HEK293 (cell line): ENCODE data around the gene SOX11.

Experiments
- ELK4 ChIP-seq: IDR thresholded peaks from 2 replicates; pipeline ENCODE4 v1.6.1; 2011; ENCODE audit warnings: mild to moderate bottlenecking, low read depth, low read length, borderline replicate concordance
- GLIS1 ChIP-seq: fragments of 450-650 bp; formaldehyde crosslinking; IDR thresholded peaks from 2 replicates; pipeline ENCODE4 v1.5.1; 2016; ENCODE audit warnings: missing biosample characterization, missing genetic modification characterization
- PBX3 ChIP-seq: sonication (generic); formaldehyde crosslinking; IDR thresholded peaks from 2 replicates; pipeline ENCODE4 v1.8.1; 2022; ENCODE audit warnings: mild to moderate bottlenecking, moderate library complexity, missing genetic modification reagents
- TRIM28 ChIP-seq: IDR thresholded peaks from 2 replicates; pipeline ENCODE4 v1.6.1; 2011; ENCODE audit warnings: low read length, control low read depth, borderline replicate concordance
- YY1 ChIP-seq: fragments of 450-650 bp; formaldehyde crosslinking; IDR thresholded peaks from 2 replicates; pipeline ENCODE4 v1.5.1; 2018; ENCODE audit warnings: missing biosample characterization, missing genetic modification characterization
- ZNF623 ChIP-seq: fragments of 450-650 bp; formaldehyde crosslinking; IDR thresholded peaks from 2 replicates; pipeline ENCODE4 v1.5.1; 2016; ENCODE audit warnings: missing biosample characterization, missing genetic modification characterization
- ZNF76 ChIP-seq: fragments of 450-650 bp; formaldehyde crosslinking; IDR thresholded peaks from 2 replicates; pipeline ENCODE4; 2016; ENCODE audit warnings: low read depth, missing biosample characterization, missing genetic modification characterization, borderline replicate concordance
- ZNF792 ChIP-seq: fragments of 450-650 bp; formaldehyde crosslinking; IDR thresholded peaks from 2 replicates; pipeline ENCODE4 v1.5.1; 2016; ENCODE audit warnings: missing biosample characterization, missing genetic modification characterization
- TF ChIP-seq, protein P1 (sequence below): fragments of 450-650 bp; formaldehyde crosslinking; IDR thresholded peaks from 2 replicates; pipeline ENCODE4 v1.5.1; 2016; ENCODE audit warnings: missing biosample characterization, missing genetic modification characterization
- TF ChIP-seq, protein P2 (sequence below): fragments of 450-650 bp; formaldehyde crosslinking; IDR thresholded peaks from 2 replicates; pipeline ENCODE4 v1.5.1; 2016; ENCODE audit warnings: missing biosample characterization, missing genetic modification characterization, low read depth

DNA sequence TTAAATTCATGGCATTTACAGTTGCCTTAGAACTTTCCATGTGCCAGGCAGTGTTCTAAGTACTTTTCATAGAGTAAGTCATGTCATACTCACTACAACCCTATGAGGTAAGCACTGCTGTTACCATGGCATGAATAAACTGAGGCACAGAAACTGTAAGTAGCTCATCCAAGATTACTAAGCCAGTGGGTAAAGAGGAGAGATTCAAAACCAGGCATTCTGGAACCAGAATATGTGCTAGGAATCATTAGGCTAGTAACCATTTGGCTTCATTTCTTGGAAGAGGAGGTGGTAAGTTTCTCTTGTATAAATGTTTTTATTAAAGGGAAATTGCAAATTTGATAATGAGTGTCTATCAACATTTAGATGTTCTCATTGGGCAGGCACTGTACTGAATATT lies 35.1 kb downstream of the SOX11 start:
- TF ChIP-seq, protein P1, sequence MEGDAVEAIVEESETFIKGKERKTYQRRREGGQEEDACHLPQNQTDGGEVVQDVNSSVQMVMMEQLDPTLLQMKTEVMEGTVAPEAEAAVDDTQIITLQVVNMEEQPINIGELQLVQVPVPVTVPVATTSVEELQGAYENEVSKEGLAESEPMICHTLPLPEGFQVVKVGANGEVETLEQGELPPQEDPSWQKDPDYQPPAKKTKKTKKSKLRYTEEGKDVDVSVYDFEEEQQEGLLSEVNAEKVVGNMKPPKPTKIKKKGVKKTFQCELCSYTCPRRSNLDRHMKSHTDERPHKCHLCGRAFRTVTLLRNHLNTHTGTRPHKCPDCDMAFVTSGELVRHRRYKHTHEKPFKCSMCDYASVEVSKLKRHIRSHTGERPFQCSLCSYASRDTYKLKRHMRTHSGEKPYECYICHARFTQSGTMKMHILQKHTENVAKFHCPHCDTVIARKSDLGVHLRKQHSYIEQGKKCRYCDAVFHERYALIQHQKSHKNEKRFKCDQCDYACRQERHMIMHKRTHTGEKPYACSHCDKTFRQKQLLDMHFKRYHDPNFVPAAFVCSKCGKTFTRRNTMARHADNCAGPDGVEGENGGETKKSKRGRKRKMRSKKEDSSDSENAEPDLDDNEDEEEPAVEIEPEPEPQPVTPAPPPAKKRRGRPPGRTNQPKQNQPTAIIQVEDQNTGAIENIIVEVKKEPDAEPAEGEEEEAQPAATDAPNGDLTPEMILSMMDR (tag by site-specific recombination): no peak
- TF ChIP-seq GLIS1 (tag by site-specific recombination) (no peak), ZNF623 (tag by site-specific recombination) (no peak), ELK4 (no peak), YY1 (tag by site-specific recombination) (no peak), PBX3 (no peak), TRIM28 (no peak), ZNF76 (tag by site-specific recombination) (no peak), ZNF792 (tag by site-specific recombination) (no peak)
- TF ChIP-seq, protein P2, sequence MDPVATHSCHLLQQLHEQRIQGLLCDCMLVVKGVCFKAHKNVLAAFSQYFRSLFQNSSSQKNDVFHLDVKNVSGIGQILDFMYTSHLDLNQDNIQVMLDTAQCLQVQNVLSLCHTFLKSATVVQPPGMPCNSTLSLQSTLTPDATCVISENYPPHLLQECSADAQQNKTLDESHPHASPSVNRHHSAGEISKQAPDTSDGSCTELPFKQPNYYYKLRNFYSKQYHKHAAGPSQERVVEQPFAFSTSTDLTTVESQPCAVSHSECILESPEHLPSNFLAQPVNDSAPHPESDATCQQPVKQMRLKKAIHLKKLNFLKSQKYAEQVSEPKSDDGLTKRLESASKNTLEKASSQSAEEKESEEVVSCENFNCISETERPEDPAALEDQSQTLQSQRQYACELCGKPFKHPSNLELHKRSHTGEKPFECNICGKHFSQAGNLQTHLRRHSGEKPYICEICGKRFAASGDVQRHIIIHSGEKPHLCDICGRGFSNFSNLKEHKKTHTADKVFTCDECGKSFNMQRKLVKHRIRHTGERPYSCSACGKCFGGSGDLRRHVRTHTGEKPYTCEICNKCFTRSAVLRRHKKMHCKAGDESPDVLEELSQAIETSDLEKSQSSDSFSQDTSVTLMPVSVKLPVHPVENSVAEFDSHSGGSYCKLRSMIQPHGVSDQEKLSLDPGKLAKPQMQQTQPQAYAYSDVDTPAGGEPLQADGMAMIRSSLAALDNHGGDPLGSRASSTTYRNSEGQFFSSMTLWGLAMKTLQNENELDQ (tag by site-specific recombination): no peak
